Fibroblast of peridontal ligament (primary cell): ENCODE measurements around the gene COG3.

Experiments used
- DNase-seq: peaks from one replicate; pipeline ENCODE4 v3.0.0-alpha.2; 2010; ENCODE audit errors: extremely low read depth

The COG3 gene

GRCh38 chr13:45545686-45546409, 81.1 kb downstream of the COG3 start:
- no peak for DNase-seq

GRCh38 chr13:45546410-45546765, 81.6 kb downstream of the COG3 start:
- no peak for DNase-seq

- no peak for DNase-seq
Observed at GRCh38 chr13:45548281-45548680, 83.5 kb downstream of the COG3 start.

- DNase-seq, result no peak
Observed at GRCh38 chr13:45554604-45555109, 89.9 kb downstream of the COG3 start.

- DNase-seq, result peak; percentile 70
Observed at GRCh38 chr13:45564133-45564776, 99.5 kb downstream of the COG3 start.

GRCh38 chr13:45565331-45565730, 100.6 kb downstream of the COG3 start:
- no peak for DNase-seq

GRCh38 chr13:45575146-45575829, 110.5 kb downstream of the COG3 start:
- no peak for DNase-seq

GRCh38 chr13:45575830-45576180, 111.1 kb downstream of the COG3 start:
- DNase-seq, result no peak

GRCh38 chr13:45576466-45576865, 111.7 kb downstream of the COG3 start:
- no peak for DNase-seq

GRCh38 chr13:45582408-45583076, 117.8 kb downstream of the COG3 start:
- DNase-seq, result no peak

- peak; percentile 3 for DNase-seq
Observed at GRCh38 chr13:45584816-45585215, 120.1 kb downstream of the COG3 start.
